ENCODE measurements around the gene PIK3CD. TPM values are rescaled to one million over a fixed set of nuclear protein-coding genes. Genes with fewer than 3 reads are reported as not detected.

PIK3CD gene
- total RNA-seq, 2 donors from 2014 or later = 12.4 to 18.7 TPM

GRCh38 chr1:9730096-9730901 lies 78.8 kb downstream of the PIK3CD start:
- no peak for TF ChIP-seq CTCF (IDR thresholded peaks at IDR 0.05)
- DNase-seq (ENCODE audit: low spot score) (no peak), ATAC-seq (ENCODE audit: insufficient number of reproducible peaks, low FRiP score, low read depth) (no peak)
- H3K4me1 ChIP-seq (ENCODE audit: control insufficient read depth in 1 of 2, low read depth in 2 of 2) = no peaks in the 10 kb centered on the region
- H3K27ac ChIP-seq = no peak overlapping the region
- H3K27me3 ChIP-seq (replicated peaks; ENCODE audit: insufficient read depth) = no peaks in the 10 kb centered on the region
- H3K36me3 ChIP-seq = peaks cover 67% of the 10 kb centered on the region
- H3K9me3 ChIP-seq = no peaks in the 10 kb centered on the region
- no peak overlapping the region for H3K4me3 ChIP-seq

GRCh38 chr1:9731051-9731537 lies 79.6 kb downstream of the PIK3CD start:
- Histone ChIP-seq H3K4me3 (no peak overlapping the region), H3K36me3 (peaks cover 75% of the 10 kb centered on the region), H3K9me3 (no peaks in the 10 kb centered on the region), H3K4me1 (ENCODE audit: control insufficient read depth in 1 of 2, low read depth in 2 of 2) (no peaks in the 10 kb centered on the region), H3K27me3 (replicated peaks; ENCODE audit: insufficient read depth) (no peaks in the 10 kb centered on the region), H3K27ac (no peak overlapping the region)
- no peak for TF ChIP-seq CTCF (IDR thresholded peaks at IDR 0.05)
- DNase-seq (ENCODE audit: low spot score) = no peak
- ATAC-seq (ENCODE audit: insufficient number of reproducible peaks, low FRiP score, low read depth) = no peak

GRCh38 chr1:9731561-9731960 lies 80.0 kb downstream of the PIK3CD start:
- Histone ChIP-seq H3K27ac (no peak overlapping the region), H3K36me3 (peaks cover 75% of the 10 kb centered on the region), H3K27me3 (replicated peaks; ENCODE audit: insufficient read depth) (no peaks in the 10 kb centered on the region), H3K4me3 (no peak overlapping the region), H3K4me1 (ENCODE audit: control insufficient read depth in 1 of 2, low read depth in 2 of 2) (no peaks in the 10 kb centered on the region), H3K9me3 (no peaks in the 10 kb centered on the region)
- ATAC-seq (ENCODE audit: insufficient number of reproducible peaks, low FRiP score, low read depth) (no peak), DNase-seq (ENCODE audit: low spot score) (no peak)
- TF ChIP-seq CTCF (IDR thresholded peaks at IDR 0.05) = no peak

GRCh38 chr1:9732123-9732971 lies 80.8 kb downstream of the PIK3CD start:
- Histone ChIP-seq H3K36me3 (peaks cover 75% of the 10 kb centered on the region), H3K4me1 (ENCODE audit: control insufficient read depth in 1 of 2, low read depth in 2 of 2) (no peaks in the 10 kb centered on the region), H3K27me3 (replicated peaks; ENCODE audit: insufficient read depth) (no peaks in the 10 kb centered on the region), H3K9me3 (no peaks in the 10 kb centered on the region), H3K4me3 (no peak overlapping the region), H3K27ac (no peak overlapping the region)
- DNase-seq (ENCODE audit: low spot score) (no peak), ATAC-seq (ENCODE audit: insufficient number of reproducible peaks, low FRiP score, low read depth) (no peak)
- TF ChIP-seq CTCF (IDR thresholded peaks at IDR 0.05) = no peak

GRCh38 chr1:9733160-9733789 lies 81.7 kb downstream of the PIK3CD start:
- ATAC-seq (ENCODE audit: insufficient number of reproducible peaks, low FRiP score, low read depth) (no peak), DNase-seq (ENCODE audit: low spot score) (no peak)
- Histone ChIP-seq H3K27ac (no peak overlapping the region), H3K36me3 (peaks cover 70% of the 10 kb centered on the region), H3K27me3 (replicated peaks; ENCODE audit: insufficient read depth) (no peaks in the 10 kb centered on the region), H3K9me3 (no peaks in the 10 kb centered on the region), H3K4me3 (no peak overlapping the region), H3K4me1 (ENCODE audit: control insufficient read depth in 1 of 2, low read depth in 2 of 2) (no peaks in the 10 kb centered on the region)
- no peak for TF ChIP-seq CTCF (IDR thresholded peaks at IDR 0.05)

All from thoracic aorta (tissue), 2 donors.